SK-N-SH (cell line): ENCODE measurements around the gene TRNP1. TPM values are rescaled to one million over a fixed set of nuclear protein-coding genes. Genes with fewer than 3 reads are reported as not detected.

Experiments used
- CTCF ChIA-PET: fragments of 300-600, 350-600 bp; formaldehyde crosslinking; extraction: SDS; loops from one replicate; lab custom pipeline; 2021; lab: Yijun Ruan, JAX
- POLR2A ChIA-PET: fragments of 350-600 bp; sonication (Branson Sonifier 250); formaldehyde crosslinking; extraction: SDS; loops from one replicate; lab custom pipeline; 2020; ENCODE audit warnings: antibody characterized with exemption, inconsistent platforms; lab: Yijun Ruan, JAX
- DNase-seq: peaks from one replicate; pipeline ENCODE4 v3.0.0; 2012
- H2AFZ ChIP-seq: fragments of 200-600 bp; sonication (generic); 2 replicates; pipeline ENCODE4 v1.8.1; 2016; ENCODE audit warnings: antibody characterized with exemption, mild to moderate bottlenecking, low read depth
- H3F3A ChIP-seq: fragments of 200-600 bp; sonication (generic); replicated peaks from 2 replicates; pipeline ENCODE3; 2016; ENCODE audit warnings: antibody characterized with exemption, mild to moderate bottlenecking; ENCODE audit not compliant: insufficient read depth
- H3K27ac ChIP-seq, 2 experiments: fragments of 200-500 bp in 1 of 2; fragments of 200-600 bp in 1 of 2; sonication (Bioruptor generic) in 1 of 2; sonication (generic), shearing (Covaris generic) in 1 of 2; 2 replicates each; pipeline versions ENCODE4 v1.5.1 to v1.6.1; 2014 to 2016; ENCODE audit warnings: low read depth in 2 of 2, inconsistent platforms in 1 of 2, low read length in 1 of 2, mild to moderate bottlenecking in 1 of 2, mixed read lengths in 1 of 2
- H3K27me3 ChIP-seq: fragments of 200-600 bp; sonication (generic), shearing (Covaris generic); 2 replicates; pipeline ENCODE4 v1.6.1; 2016; ENCODE audit warnings: mixed run types; ENCODE audit not compliant: insufficient read depth
- H3K36me3 ChIP-seq, 2 experiments: fragments of 200-500 bp in 1 of 2; fragments of 200-600 bp in 1 of 2; sonication (Bioruptor generic) in 1 of 2; sonication (generic) in 1 of 2; replicated peaks in 1 of 2; 2 replicates each; pipeline versions ENCODE3 to v1.5.1; 2014 to 2016; ENCODE audit warnings: low read length in 1 of 2, mild to moderate bottlenecking in 1 of 2; ENCODE audit not compliant: insufficient read depth in 2 of 2, control insufficient read depth in 1 of 2
- H3K4me1 ChIP-seq, 2 experiments: fragments of 200-500 bp in 1 of 2; fragments of 200-600 bp in 1 of 2; sonication (Bioruptor generic) in 1 of 2; sonication (generic), shearing (Covaris generic) in 1 of 2; 2 replicates each; pipeline versions ENCODE4 v1.5.1 to v1.6.1; 2014 to 2016; ENCODE audit warnings: low read depth in 1 of 2, low read length in 1 of 2, mixed run types in 1 of 2; ENCODE audit not compliant: insufficient read depth in 2 of 2, control insufficient read depth in 1 of 2
- H3K4me2 ChIP-seq: fragments of 200-600 bp; sonication (generic), shearing (Covaris generic); 2 replicates; pipeline ENCODE4 v1.6.1; 2017; ENCODE audit warnings: mixed run types
- H3K4me3 ChIP-seq, 2 experiments: fragments of 200-500 bp in 1 of 2; fragments of 200-600 bp in 1 of 2; sonication (Bioruptor generic) in 1 of 2; sonication (generic), shearing (Covaris generic) in 1 of 2; 2 replicates each; pipeline versions ENCODE4 v1.5.1 to v1.8.1; 2014 to 2016; ENCODE audit warnings: low read depth in 2 of 2, inconsistent platforms in 1 of 2, low read length in 1 of 2, mild to moderate bottlenecking in 1 of 2, mixed read lengths in 1 of 2, moderate library complexity in 1 of 2
- H3K79me2 ChIP-seq: fragments of 200-600 bp; sonication (generic); 2 replicates; pipeline ENCODE4 v1.8.1; 2017; ENCODE audit warnings: mild to moderate bottlenecking; ENCODE audit not compliant: insufficient read depth
- H3K9ac ChIP-seq: fragments of 200-600 bp; sonication (generic); 2 replicates; pipeline ENCODE4 v1.6.1; 2017; ENCODE audit warnings: mixed run types
- H3K9me2 ChIP-seq: fragments of 200-600 bp; sonication (generic); 2 replicates; pipeline ENCODE4 v1.6.1; 2017; ENCODE audit warnings: mixed run types
- H3K9me3 ChIP-seq: fragments of 200-600 bp; sonication (generic); 2 replicates; pipeline ENCODE4 v1.6.1; 2017; ENCODE audit warnings: mixed run types, mild to moderate bottlenecking, moderate library complexity
- H4K20me1 ChIP-seq: fragments of 200-600 bp; sonication (generic); 2 replicates; pipeline ENCODE4 v1.6.1; 2017; ENCODE audit warnings: mild to moderate bottlenecking, mixed run types; ENCODE audit not compliant: insufficient read depth
- FOXM1 ChIP-seq: IDR thresholded peaks from 2 replicates; pipeline ENCODE4 v1.4.0; 2012; ENCODE audit warnings: low read depth, mild to moderate bottlenecking
- GATA2 ChIP-seq: sonication (generic); formaldehyde crosslinking; IDR thresholded peaks from 2 replicates; pipeline ENCODE4 v1.5.0; 2020; ENCODE audit warnings: mild to moderate bottlenecking, missing genetic modification reagents
- RXRA ChIP-seq: IDR thresholded peaks from 2 replicates; pipeline ENCODE4 v1.4.0; 2012; ENCODE audit warnings: low read depth, mild to moderate bottlenecking, borderline replicate concordance
- TAF1 ChIP-seq: IDR thresholded peaks from 2 replicates; pipeline ENCODE4 v1.6.1; 2012; ENCODE audit warnings: low read depth, mild to moderate bottlenecking, low read length, moderate library complexity, borderline replicate concordance
- TCF12 ChIP-seq: IDR thresholded peaks from 2 replicates; pipeline ENCODE4 v1.4.0; 2012
- YY1 ChIP-seq: IDR thresholded peaks from 2 replicates; pipeline ENCODE4 v1.4.0; 2012; ENCODE audit warnings: low read depth, mild to moderate bottlenecking
- WGBS: methylation state at CpG from one replicate; pipeline ENCODE4 v1.1.6; 2017; ENCODE audit warnings: low lambda C conversion rate; 5-methylcytosine and 5-hydroxymethylcytosine counted together
- polyA plus RNA-seq, 3 experiments: library from polyadenylated mRNA; depleted of rRNA; stranded (reverse); fragments of >200 nt; gene quantifications; 2 replicates each; pipeline ENCODE4 v1.2.3, GENCODE V29; 2012
- TF ChIP-seq, protein P1 (sequence below): IDR thresholded peaks from 2 replicates; pipeline ENCODE4 v1.4.0; 2012; ENCODE audit warnings: low read depth
- TF ChIP-seq, protein P2 (sequence below): IDR thresholded peaks from 2 replicates; pipeline ENCODE4 v1.4.0; 2012; ENCODE audit warnings: low read depth, borderline replicate concordance
- TF ChIP-seq, protein P3 (sequence below): IDR thresholded peaks from 2 replicates; pipeline ENCODE4; 2012

TRNP1 gene
- polyA plus RNA-seq, 1 of the 3 experiments (the other 2 are of a cell fraction), result 8.8 TPM

DNA sequence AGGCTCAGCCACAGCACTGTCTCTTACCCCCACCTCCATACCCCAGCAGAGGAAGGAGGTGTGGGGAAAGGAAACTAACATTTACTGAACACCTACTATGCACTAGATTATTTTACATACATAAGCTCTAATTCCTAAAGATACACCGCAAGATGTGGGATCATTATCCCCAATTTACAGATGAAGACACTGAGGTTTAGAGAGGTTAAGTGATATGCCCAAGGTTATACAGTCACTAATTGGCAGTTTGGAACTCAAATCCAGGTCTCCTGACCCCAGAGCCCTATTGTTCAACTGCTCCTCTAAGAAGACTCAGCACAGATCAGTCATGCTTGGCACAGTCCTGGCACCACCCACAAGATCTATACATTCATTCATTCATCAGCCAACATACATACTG is 22.9 kb downstream of the TRNP1 start:
- H3K4me3 ChIP-seq, result no peak overlapping the region
- POLR2A ChIA-PET, result no interaction called here
- CTCF ChIA-PET, result interaction anchor here (0.6 to 1.9 kb wide), 5 partner anchors 11 to 218 kb away, joined by 3 to 5 read pairs (median 4); partner anchors contain the start of gene WDTC1
- H3K4me2 ChIP-seq, result no peak overlapping the region
- H2AFZ ChIP-seq, result no peak overlapping the region
- H3K79me2 ChIP-seq, result no peaks in the 10 kb centered on the region
- H3K27me3 ChIP-seq, result no peaks in the 10 kb centered on the region
- no peaks in the 10 kb centered on the region for H3K9me2 ChIP-seq
- 100% methylated on average over 1 of the region's 1 CpG for WGBS
- H3K4me1 ChIP-seq, result peaks cover 0 to 2% of the 10 kb centered on the region in 2 experiments; a peak in 1 of 4 replicates
- no peaks in the 10 kb centered on the region for H4K20me1 ChIP-seq
- H3K27ac ChIP-seq, result no peak overlapping the region
- H3K36me3 ChIP-seq, result no peaks in the 10 kb centered on the region
- H3K9ac ChIP-seq, result no peak overlapping the region
- no peaks in the 10 kb centered on the region for H3K9me3 ChIP-seq
- no peak for TF ChIP-seq FOXM1
- no peak for TF ChIP-seq GATA2
- TF ChIP-seq, protein P1, sequence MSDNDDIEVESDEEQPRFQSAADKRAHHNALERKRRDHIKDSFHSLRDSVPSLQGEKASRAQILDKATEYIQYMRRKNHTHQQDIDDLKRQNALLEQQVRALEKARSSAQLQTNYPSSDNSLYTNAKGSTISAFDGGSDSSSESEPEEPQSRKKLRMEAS, result no peak
- TF ChIP-seq YY1, result no peak
- no peak for DNase-seq
- H3F3A ChIP-seq, result peaks cover 6% of the 10 kb centered on the region

DNA sequence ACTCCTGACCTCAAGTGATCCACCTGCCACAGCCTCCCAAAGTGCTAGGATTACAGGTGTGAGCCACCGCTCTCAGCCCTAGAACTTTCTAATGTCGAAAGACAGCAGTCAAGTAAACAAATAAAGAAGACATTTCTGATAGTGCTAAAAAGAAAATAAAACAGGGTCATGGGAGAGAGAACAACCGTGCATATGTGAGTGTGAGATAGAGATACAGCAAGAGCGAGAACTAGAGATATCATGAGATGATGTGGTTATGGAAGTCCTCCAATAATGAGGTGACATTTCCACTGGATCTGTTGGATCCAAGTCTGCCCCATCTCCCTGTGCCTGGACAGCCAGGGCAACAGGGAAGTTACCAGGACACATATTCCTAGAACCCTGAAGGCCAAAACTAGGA is 23.7 kb downstream of the TRNP1 start:
- no peaks in the 10 kb centered on the region for H3K79me2 ChIP-seq
- WGBS, result 84% methylated on average over 4 of the region's 4 CpGs
- no peak overlapping the region for H3K9ac ChIP-seq
- ChIA-PET POLR2A (no interaction called here), CTCF (interaction anchor here (1.2 to 2.4 kb wide), 6 partner anchors 12 to 80 kb away, joined by 3 to 6 read pairs (median 4); no protein-coding TSS in a partner anchor)
- no peaks in the 10 kb centered on the region for H3K9me3 ChIP-seq
- H3K4me2 ChIP-seq, result no peak overlapping the region
- no peak for DNase-seq
- H3K27ac ChIP-seq, result no peak overlapping the region
- H3K27me3 ChIP-seq, result no peaks in the 10 kb centered on the region
- no peak overlapping the region for H3K4me3 ChIP-seq
- H3K36me3 ChIP-seq, result no peaks in the 10 kb centered on the region
- H4K20me1 ChIP-seq, result no peaks in the 10 kb centered on the region
- no peaks in the 10 kb centered on the region for H3K9me2 ChIP-seq
- H2AFZ ChIP-seq, result no peak overlapping the region
- H3F3A ChIP-seq, result no peaks in the 10 kb centered on the region
- TF ChIP-seq TAF1, result no peak
- TF ChIP-seq, protein P2, sequence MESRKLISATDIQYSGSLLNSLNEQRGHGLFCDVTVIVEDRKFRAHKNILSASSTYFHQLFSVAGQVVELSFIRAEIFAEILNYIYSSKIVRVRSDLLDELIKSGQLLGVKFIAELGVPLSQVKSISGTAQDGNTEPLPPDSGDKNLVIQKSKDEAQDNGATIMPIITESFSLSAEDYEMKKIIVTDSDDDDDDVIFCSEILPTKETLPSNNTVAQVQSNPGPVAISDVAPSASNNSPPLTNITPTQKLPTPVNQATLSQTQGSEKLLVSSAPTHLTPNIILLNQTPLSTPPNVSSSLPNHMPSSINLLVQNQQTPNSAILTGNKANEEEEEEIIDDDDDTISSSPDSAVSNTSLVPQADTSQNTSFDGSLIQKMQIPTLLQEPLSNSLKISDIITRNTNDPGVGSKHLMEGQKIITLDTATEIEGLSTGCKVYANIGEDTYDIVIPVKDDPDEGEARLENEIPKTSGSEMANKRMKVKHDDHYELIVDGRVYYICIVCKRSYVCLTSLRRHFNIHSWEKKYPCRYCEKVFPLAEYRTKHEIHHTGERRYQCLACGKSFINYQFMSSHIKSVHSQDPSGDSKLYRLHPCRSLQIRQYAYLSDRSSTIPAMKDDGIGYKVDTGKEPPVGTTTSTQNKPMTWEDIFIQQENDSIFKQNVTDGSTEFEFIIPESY, result no peak
- TF ChIP-seq YY1, result no peak
- no peak for TF ChIP-seq RXRA
- no peak for TF ChIP-seq TCF12
- TF ChIP-seq, protein P3, sequence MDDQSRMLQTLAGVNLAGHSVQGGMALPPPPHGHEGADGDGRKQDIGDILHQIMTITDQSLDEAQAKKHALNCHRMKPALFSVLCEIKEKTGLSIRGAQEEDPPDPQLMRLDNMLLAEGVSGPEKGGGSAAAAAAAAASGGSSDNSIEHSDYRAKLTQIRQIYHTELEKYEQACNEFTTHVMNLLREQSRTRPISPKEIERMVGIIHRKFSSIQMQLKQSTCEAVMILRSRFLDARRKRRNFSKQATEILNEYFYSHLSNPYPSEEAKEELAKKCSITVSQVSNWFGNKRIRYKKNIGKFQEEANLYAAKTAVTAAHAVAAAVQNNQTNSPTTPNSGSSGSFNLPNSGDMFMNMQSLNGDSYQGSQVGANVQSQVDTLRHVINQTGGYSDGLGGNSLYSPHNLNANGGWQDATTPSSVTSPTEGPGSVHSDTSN, result no peak
- no peak for TF ChIP-seq FOXM1
- H3K4me1 ChIP-seq, result no peaks in the 10 kb centered on the region
